Measurements from ENCODE around the gene NELFE.

- no peak for TF ChIP-seq CTCF (IDR thresholded peaks at IDR 0.05)
- no peak for TF ChIP-seq USF2 (CRISPR knock-in tag; IDR thresholded peaks at IDR 0.05)
These were observed 5.2 kb upstream of the NELFE start for GRCh38 chr6:31963921-31964320.
